Lung (tissue), 12 donors: ENCODE results near the gene PHF14. TPM values are rescaled to one million over a fixed set of nuclear protein-coding genes. Genes with fewer than 3 reads are reported as not detected.

Source experiments
- ATAC-seq: fragments of 200-7000 bp; cut with Tn5 transposase; one replicate; pipeline ENCODE4 v1.9.1; 2020; ENCODE audit warnings: moderate number of reproducible peaks; ENCODE audit not compliant: insufficient read depth, low FRiP score
- DNase-seq, 3 donors: peaks; one replicate each; pipeline ENCODE4 v3.0.0-alpha.2; 2013 to 2017
- H3K27ac ChIP-seq, 2 donors: one replicate each; pipeline ENCODE4 v1.5.1; 2013; ENCODE audit warnings: mild to moderate bottlenecking in 2 of 2, moderate library complexity in 2 of 2, control low read depth in 1 of 2, inconsistent platforms in 1 of 2, low read depth in 1 of 2, low read length in 1 of 2
- H3K27me3 ChIP-seq, 3 donors: one replicate each; pipeline ENCODE4 v1.5.1; 2013; ENCODE audit warnings: low read length in 2 of 3; ENCODE audit not compliant: control insufficient read depth in 3 of 3, insufficient read depth in 3 of 3
- H3K36me3 ChIP-seq, 4 donors: one replicate each; pipeline ENCODE4 v1.5.1; 2013; ENCODE audit warnings: low read length in 4 of 4, mild to moderate bottlenecking in 1 of 4, moderate library complexity in 1 of 4; ENCODE audit not compliant: control insufficient read depth in 4 of 4, insufficient read depth in 4 of 4
- H3K4me1 ChIP-seq, 5 donors: one replicate each; pipeline ENCODE4 v1.5.1; 2013; ENCODE audit warnings: low read length in 5 of 5, mild to moderate bottlenecking in 2 of 5, moderate library complexity in 1 of 5; ENCODE audit not compliant: control insufficient read depth in 5 of 5, insufficient read depth in 5 of 5
- H3K4me3 ChIP-seq: one replicate; pipeline ENCODE4 v1.5.1; 2013; ENCODE audit warnings: mild to moderate bottlenecking, control low read depth, moderate library complexity
- H3K9ac ChIP-seq, 2 donors: one replicate each; pipeline ENCODE4 v1.5.1; 2013; ENCODE audit warnings: low read length in 2 of 2, control low read depth in 1 of 2; ENCODE audit not compliant: insufficient read depth in 1 of 2
- H3K9me3 ChIP-seq, 4 donors: one replicate each; pipeline ENCODE4 v1.5.1; 2013; ENCODE audit warnings: low read length in 3 of 4, mild to moderate bottlenecking in 1 of 4, moderate library complexity in 1 of 4; ENCODE audit not compliant: control insufficient read depth in 4 of 4, insufficient read depth in 3 of 4
- WGBS, 2 donors: extraction: QIAGEN DNeasy Blood & Tissue Kit; methylation state at CpG; one replicate each; pipeline ENCODE4 v1.1.7; 2013; 5-methylcytosine and 5-hydroxymethylcytosine counted together
- polyA plus RNA-seq, 2 donors: library from polyadenylated mRNA; stranded (reverse); fragments of 200-250 nt; gene quantifications; one replicate each; pipeline ENCODE4 v1.2.1, GENCODE V29; 2013
- total RNA-seq, 2 donors: library from RNA; depleted of rRNA in 1 of 2; stranded (reverse); fragments of >200 nt in 1 of 2; gene quantifications; one replicate each; pipeline ENCODE4 v1.2.1, GENCODE V29; 2014 to 2021
- TF ChIP-seq, protein P1 (sequence below): IDR thresholded peaks from 2 replicates; pipeline ENCODE4 v1.5.1; 2012; ENCODE audit warnings: mild to moderate bottlenecking; ENCODE audit errors: control extremely low read depth, extremely low read depth
- donor health status: control.
- donor health status: control.
- donor health status: Bipolar disorder and iron deficiency.
- donor health status: healthy.
- donor health status: DM: yes; HTN: yes; CAD: no.

The PHF14 gene
- total and polyA plus RNA-seq, 4 donors: 12.9 to 89.5 (median 24.7) TPM

- Histone ChIP-seq H3K4me3 (no peak overlapping the region), H3K4me1 (peaks cover 0 to 11% (median 0%) of the 10 kb centered on the region in 5 donors), H3K36me3 (no peaks in the 10 kb centered on the region), H3K9me3 (no peaks in the 10 kb centered on the region), H3K27ac (no peak overlapping the region), H3K9ac (no peak overlapping the region), H3K27me3 (no peaks in the 10 kb centered on the region)
- DNase-seq (peak; percentile 66 to 73 (median 71)), ATAC-seq (no peak)
- 81 to 83% methylated on average over 3 of the region's 3 CpGs for WGBS, 2 donors
- TF ChIP-seq, protein P1, sequence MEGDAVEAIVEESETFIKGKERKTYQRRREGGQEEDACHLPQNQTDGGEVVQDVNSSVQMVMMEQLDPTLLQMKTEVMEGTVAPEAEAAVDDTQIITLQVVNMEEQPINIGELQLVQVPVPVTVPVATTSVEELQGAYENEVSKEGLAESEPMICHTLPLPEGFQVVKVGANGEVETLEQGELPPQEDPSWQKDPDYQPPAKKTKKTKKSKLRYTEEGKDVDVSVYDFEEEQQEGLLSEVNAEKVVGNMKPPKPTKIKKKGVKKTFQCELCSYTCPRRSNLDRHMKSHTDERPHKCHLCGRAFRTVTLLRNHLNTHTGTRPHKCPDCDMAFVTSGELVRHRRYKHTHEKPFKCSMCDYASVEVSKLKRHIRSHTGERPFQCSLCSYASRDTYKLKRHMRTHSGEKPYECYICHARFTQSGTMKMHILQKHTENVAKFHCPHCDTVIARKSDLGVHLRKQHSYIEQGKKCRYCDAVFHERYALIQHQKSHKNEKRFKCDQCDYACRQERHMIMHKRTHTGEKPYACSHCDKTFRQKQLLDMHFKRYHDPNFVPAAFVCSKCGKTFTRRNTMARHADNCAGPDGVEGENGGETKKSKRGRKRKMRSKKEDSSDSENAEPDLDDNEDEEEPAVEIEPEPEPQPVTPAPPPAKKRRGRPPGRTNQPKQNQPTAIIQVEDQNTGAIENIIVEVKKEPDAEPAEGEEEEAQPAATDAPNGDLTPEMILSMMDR: no peak
Measured at GRCh38 chr7:11203683-11204082, 230.0 kb downstream of the PHF14 start.

GRCh38 chr7:11206177-11206899, 232.7 kb downstream of the PHF14 start:
- peaks cover 0 to 14% (median 0%) of the 10 kb centered on the region in 5 donors for H3K4me1 ChIP-seq

DNA sequence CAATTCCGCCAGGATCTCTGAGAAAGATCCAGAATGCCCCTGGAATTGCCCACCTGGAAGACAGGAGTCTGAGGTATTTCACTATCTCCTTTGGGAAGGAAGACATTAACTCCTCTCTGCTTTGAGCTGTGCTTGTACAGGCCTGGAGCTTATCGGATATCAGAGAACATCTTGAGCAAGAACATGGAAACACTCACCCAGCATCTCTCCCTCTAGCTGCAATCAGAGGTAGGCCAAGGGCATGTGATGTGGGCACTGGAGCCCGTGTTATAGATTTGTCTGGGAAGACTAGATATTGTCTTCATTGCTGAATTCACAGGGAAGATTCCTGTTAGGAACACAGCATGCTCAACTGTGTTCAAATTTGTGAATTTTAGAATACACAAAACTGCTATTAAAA, 233.9 kb downstream of the PHF14 start:
- Histone ChIP-seq H3K27ac (no peak overlapping the region), H3K4me1 (peaks cover 0 to 26% (median 1%) of the 10 kb centered on the region in 5 donors), H3K9ac (no peak overlapping the region), H3K9me3 (no peaks in the 10 kb centered on the region), H3K27me3 (no peaks in the 10 kb centered on the region), H3K4me3 (no peak overlapping the region), H3K36me3 (no peaks in the 10 kb centered on the region)
- no peak for DNase-seq
- 86 to 87% methylated on average over 3 of the region's 3 CpGs for WGBS, 2 donors
- ATAC-seq: no peak
- TF ChIP-seq, protein P1: no peak

More at GRCh38 chr7:11206177-11206899, 232.7 kb downstream of the PHF14 start:
- H3K4me3 ChIP-seq: no peak overlapping the region
- DNase-seq (no peak), ATAC-seq (no peak)
- H3K27ac ChIP-seq: no peak overlapping the region
- no peak overlapping the region for H3K9ac ChIP-seq
- H3K27me3 ChIP-seq: no peaks in the 10 kb centered on the region
- 54 to 58% methylated on average over 4 of the region's 4 CpGs for WGBS, 2 donors
- no peaks in the 10 kb centered on the region for H3K9me3 ChIP-seq
- TF ChIP-seq, protein P1: no peak
- no peaks in the 10 kb centered on the region for H3K36me3 ChIP-seq
